SH-SY5Y (cell line): ENCODE measurements around the gene ARHGDIB.

Source experiments
- GATA2 ChIP-seq: IDR thresholded peaks from 2 replicates; pipeline ENCODE4 v1.6.1; 2011; ENCODE audit warnings: mild to moderate bottlenecking, low read depth, low read length
- GATA3 ChIP-seq: IDR thresholded peaks from 2 replicates; pipeline ENCODE4 v1.6.1; 2011; ENCODE audit warnings: low read depth, mild to moderate bottlenecking, low read length, moderate library complexity

GRCh38 chr12:14937689-14938088, 23.7 kb downstream of the ARHGDIB start:
- no peak for TF ChIP-seq GATA2
- TF ChIP-seq GATA3 = no peak
